Skeletal muscle tissue (tissue), 4 donors: Measurements from ENCODE around the gene LRFN2. TPM values are rescaled to one million over a fixed set of nuclear protein-coding genes. Genes with fewer than 3 reads are reported as not detected.
A peak's percentile ranks its signal among the peaks of the same experiment; 100 is the strongest.

Experiments
- H3K27ac ChIP-seq: one replicate; pipeline ENCODE4 v1.7.0; 2013; ENCODE audit warnings: mild to moderate bottlenecking, low read depth, low read length, inconsistent platforms
- H3K27me3 ChIP-seq, 3 donors: one replicate each; pipeline ENCODE4 v1.7.0; 2013; ENCODE audit warnings: low read length in 3 of 3; ENCODE audit not compliant: control insufficient read depth in 3 of 3, insufficient read depth in 3 of 3
- H3K36me3 ChIP-seq, 3 donors: one replicate each; pipeline ENCODE4 v1.7.0; 2013; ENCODE audit warnings: low read length in 3 of 3; ENCODE audit not compliant: control insufficient read depth in 3 of 3, insufficient read depth in 3 of 3
- H3K4me1 ChIP-seq, 3 donors: one replicate each; pipeline ENCODE4 v1.7.0; 2013; ENCODE audit warnings: low read length in 3 of 3, mild to moderate bottlenecking in 3 of 3; ENCODE audit not compliant: control insufficient read depth in 3 of 3, insufficient read depth in 3 of 3
- H3K4me3 ChIP-seq, 3 donors: one replicate each; pipeline ENCODE4 v1.7.0; 2013; ENCODE audit warnings: low read length in 3 of 3
- H3K9ac ChIP-seq, 3 donors: one replicate each; pipeline ENCODE4 v1.7.0; 2013; ENCODE audit warnings: low read length in 3 of 3, mild to moderate bottlenecking in 3 of 3, moderate library complexity in 2 of 3, low read depth in 1 of 3
- H3K9me3 ChIP-seq, 3 donors: one replicate each; pipeline ENCODE4 v1.7.0; 2013; ENCODE audit warnings: low read length in 3 of 3; ENCODE audit not compliant: control insufficient read depth in 3 of 3
- total RNA-seq: library from RNA; depleted of rRNA; stranded (reverse); fragments of >200 nt; gene quantifications from one replicate; pipeline ENCODE4 v1.2.3, GENCODE V29; 2014
- donor health status: Osteomylitis.

Gene LRFN2
- total RNA-seq, 1 donor from 2014 or later, result not detected

GRCh38 chr6:40620574-40621240, 33.5 kb upstream of the LRFN2 start:
- no peak overlapping the region for H3K9ac ChIP-seq
- peaks cover 0 to 9% (median 7%) of the 10 kb centered on the region in 3 donors for H3K27me3 ChIP-seq
- H3K36me3 ChIP-seq, result no peaks in the 10 kb centered on the region
- H3K9me3 ChIP-seq, result no peaks in the 10 kb centered on the region
- no peaks in the 10 kb centered on the region for H3K4me1 ChIP-seq
- H3K4me3 ChIP-seq, result no peak overlapping the region
- no peak overlapping the region for H3K27ac ChIP-seq

- Histone ChIP-seq H3K36me3 (no peaks in the 10 kb centered on the region), H3K27me3 (no peaks in the 10 kb centered on the region), H3K9me3 (no peaks in the 10 kb centered on the region)
Observed at GRCh38 chr6:40614671-40615070, 27.5 kb upstream of the LRFN2 start.

GRCh38 chr6:40611912-40612311, 24.7 kb upstream of the LRFN2 start:
- Histone ChIP-seq H3K27me3 (no peaks in the 10 kb centered on the region), H3K9me3 (no peaks in the 10 kb centered on the region), H3K27ac (no peak overlapping the region), H3K9ac (peak overlapping the region in 1 of 3 donors; percentile 28), H3K4me3 (peak overlapping the region in 1 of 3 donors; percentile 23), H3K36me3 (no peaks in the 10 kb centered on the region), H3K4me1 (peaks cover 18 to 25% (median 25%) of the 10 kb centered on the region in 3 donors)

More at GRCh38 chr6:40614671-40615070, 27.5 kb upstream of the LRFN2 start:
- H3K9ac ChIP-seq, result no peak overlapping the region
- H3K4me1 ChIP-seq, result peaks cover 18 to 25% (median 23%) of the 10 kb centered on the region in 3 donors
- H3K4me3 ChIP-seq, result no peak overlapping the region
- H3K27ac ChIP-seq, result no peak overlapping the region

GRCh38 chr6:40611434-40611833, 24.3 kb upstream of the LRFN2 start:
- Histone ChIP-seq H3K27me3 (no peaks in the 10 kb centered on the region), H3K4me3 (peak overlapping the region in 1 of 3 donors; percentile 23), H3K4me1 (peaks cover 18 to 28% (median 25%) of the 10 kb centered on the region in 3 donors), H3K9ac (peak overlapping the region in 1 of 3 donors; percentile 28), H3K36me3 (no peaks in the 10 kb centered on the region), H3K27ac (no peak overlapping the region), H3K9me3 (no peaks in the 10 kb centered on the region)

GRCh38 chr6:40610229-40610628, 23.1 kb upstream of the LRFN2 start:
- no peak overlapping the region for H3K9ac ChIP-seq
- H3K4me3 ChIP-seq, result no peak overlapping the region
- no peak overlapping the region for H3K27ac ChIP-seq
- H3K36me3 ChIP-seq, result no peaks in the 10 kb centered on the region
- H3K27me3 ChIP-seq, result no peaks in the 10 kb centered on the region
- H3K9me3 ChIP-seq, result no peaks in the 10 kb centered on the region
- peaks cover 18 to 31% (median 25%) of the 10 kb centered on the region in 3 donors for H3K4me1 ChIP-seq

- H3K36me3 ChIP-seq, result no peaks in the 10 kb centered on the region
- no peak overlapping the region for H3K27ac ChIP-seq
- H3K9ac ChIP-seq, result no peak overlapping the region
- H3K9me3 ChIP-seq, result no peaks in the 10 kb centered on the region
- no peak overlapping the region for H3K4me3 ChIP-seq
- no peaks in the 10 kb centered on the region for H3K27me3 ChIP-seq
- peaks cover 15 to 25% (median 20%) of the 10 kb centered on the region in 3 donors for H3K4me1 ChIP-seq
Observed at GRCh38 chr6:40606981-40607380, 19.8 kb upstream of the LRFN2 start.

- Histone ChIP-seq H3K9ac (no peak overlapping the region), H3K9me3 (no peaks in the 10 kb centered on the region), H3K4me1 (peaks cover 10 to 21% (median 15%) of the 10 kb centered on the region in 3 donors), H3K27ac (no peak overlapping the region), H3K4me3 (no peak overlapping the region), H3K36me3 (no peaks in the 10 kb centered on the region), H3K27me3 (no peaks in the 10 kb centered on the region)
Observed at GRCh38 chr6:40606526-40606925, 19.4 kb upstream of the LRFN2 start.

GRCh38 chr6:40604082-40604481, 16.9 kb upstream of the LRFN2 start:
- no peaks in the 10 kb centered on the region for H3K9me3 ChIP-seq
- no peak overlapping the region for H3K9ac ChIP-seq
- H3K4me3 ChIP-seq, result no peak overlapping the region
- H3K27ac ChIP-seq, result no peak overlapping the region
- peaks cover 7 to 17% (median 13%) of the 10 kb centered on the region in 3 donors for H3K27me3 ChIP-seq
- no peaks in the 10 kb centered on the region for H3K36me3 ChIP-seq
- H3K4me1 ChIP-seq, result peaks cover 0 to 7% (median 0%) of the 10 kb centered on the region in 3 donors

GRCh38 chr6:40599555-40599954, 12.4 kb upstream of the LRFN2 start:
- no peaks in the 10 kb centered on the region for H3K4me1 ChIP-seq
- no peak overlapping the region for H3K9ac ChIP-seq
- no peak overlapping the region for H3K4me3 ChIP-seq
- no peaks in the 10 kb centered on the region for H3K9me3 ChIP-seq
- H3K27ac ChIP-seq, result no peak overlapping the region
- peaks cover 15 to 34% (median 19%) of the 10 kb centered on the region in 3 donors for H3K27me3 ChIP-seq
- no peaks in the 10 kb centered on the region for H3K36me3 ChIP-seq

- H3K9ac ChIP-seq, result no peak overlapping the region
- no peak overlapping the region for H3K4me3 ChIP-seq
- no peaks in the 10 kb centered on the region for H3K9me3 ChIP-seq
- H3K27ac ChIP-seq, result no peak overlapping the region
- no peaks in the 10 kb centered on the region for H3K36me3 ChIP-seq
- peaks cover 15 to 34% (median 19%) of the 10 kb centered on the region in 3 donors for H3K27me3 ChIP-seq
- no peaks in the 10 kb centered on the region for H3K4me1 ChIP-seq
Observed at GRCh38 chr6:40598516-40598915, 11.4 kb upstream of the LRFN2 start.
